Islet precursor cell (in vitro differentiated cells): ENCODE results near the gene RASGRP1.
A peak's percentile ranks its signal among the peaks of the same experiment; 100 is the strongest.
"Not testable (repeated sequence)": the region's sequence is repeated elsewhere in the genome, so short reads cannot be mapped to it uniquely, and the experiment has no call there.

Experiments used
- DNase-seq: peaks from one replicate; pipeline ENCODE4 v3.0.0-alpha.2; 2018

Gene RASGRP1

DNA sequence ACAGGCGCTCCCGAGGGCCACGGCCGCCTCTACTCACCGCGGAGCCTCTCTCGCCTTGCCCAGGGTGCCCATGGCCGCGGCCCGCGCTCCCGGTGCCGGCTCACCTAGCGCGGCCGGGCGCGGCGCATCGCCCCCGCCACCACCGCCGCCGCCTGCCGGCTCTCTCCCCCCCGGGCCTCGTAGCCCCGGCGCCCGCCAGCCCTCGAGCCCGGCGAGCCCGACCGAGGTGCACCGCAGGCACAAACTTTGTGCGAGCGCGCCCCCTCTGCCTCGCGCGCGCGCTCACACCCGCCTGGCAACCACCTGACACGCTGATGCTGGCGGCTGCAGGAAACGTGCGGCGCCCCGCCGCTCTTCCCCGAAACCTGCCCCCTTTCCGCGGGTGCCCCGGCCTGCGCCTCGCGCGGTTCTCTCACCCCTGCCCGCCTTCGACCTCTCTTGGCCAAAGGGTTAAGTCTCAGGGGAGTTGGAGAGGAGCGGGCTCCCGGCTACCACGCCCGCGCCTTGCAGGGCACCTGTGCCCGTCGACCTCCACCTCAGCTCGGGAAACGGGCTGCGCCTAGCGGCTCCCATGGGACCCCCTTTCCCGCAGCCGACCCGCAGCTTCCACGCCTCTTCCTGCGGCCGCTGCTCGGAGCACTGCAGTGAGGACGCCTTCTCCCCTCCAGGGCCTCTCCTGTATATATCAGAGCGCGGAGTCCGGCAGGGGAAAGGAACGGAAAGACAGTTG lies at the start of gene RASGRP1:
Gene RASGRP1, minus strand, starts transcription at position 258 of the 730 bp plus-strand sequence. Its CDS starts 186 bp downstream, at position 72.
- peak; percentile 83 for DNase-seq

DNA sequence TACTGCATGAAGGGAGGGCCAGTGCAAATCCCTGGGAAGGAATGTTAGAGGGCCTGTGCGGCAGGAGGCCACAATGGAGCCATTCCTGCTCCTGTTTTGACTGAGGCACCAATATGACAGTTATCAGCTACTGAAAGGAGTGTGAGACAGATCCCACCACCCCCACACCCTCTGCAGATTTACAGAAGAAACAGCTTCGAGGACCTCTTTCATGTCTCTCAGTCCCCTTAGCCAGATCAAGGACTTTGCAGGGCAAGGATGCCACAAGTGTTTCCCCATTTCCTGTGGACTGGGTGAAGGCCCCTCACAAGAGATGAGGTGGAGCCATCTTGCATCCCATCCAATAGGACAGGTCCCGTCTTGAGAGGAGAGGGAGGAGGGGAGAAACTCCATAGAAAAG lies 48.5 kb upstream of the RASGRP1 start:
- no peak for DNase-seq

DNA sequence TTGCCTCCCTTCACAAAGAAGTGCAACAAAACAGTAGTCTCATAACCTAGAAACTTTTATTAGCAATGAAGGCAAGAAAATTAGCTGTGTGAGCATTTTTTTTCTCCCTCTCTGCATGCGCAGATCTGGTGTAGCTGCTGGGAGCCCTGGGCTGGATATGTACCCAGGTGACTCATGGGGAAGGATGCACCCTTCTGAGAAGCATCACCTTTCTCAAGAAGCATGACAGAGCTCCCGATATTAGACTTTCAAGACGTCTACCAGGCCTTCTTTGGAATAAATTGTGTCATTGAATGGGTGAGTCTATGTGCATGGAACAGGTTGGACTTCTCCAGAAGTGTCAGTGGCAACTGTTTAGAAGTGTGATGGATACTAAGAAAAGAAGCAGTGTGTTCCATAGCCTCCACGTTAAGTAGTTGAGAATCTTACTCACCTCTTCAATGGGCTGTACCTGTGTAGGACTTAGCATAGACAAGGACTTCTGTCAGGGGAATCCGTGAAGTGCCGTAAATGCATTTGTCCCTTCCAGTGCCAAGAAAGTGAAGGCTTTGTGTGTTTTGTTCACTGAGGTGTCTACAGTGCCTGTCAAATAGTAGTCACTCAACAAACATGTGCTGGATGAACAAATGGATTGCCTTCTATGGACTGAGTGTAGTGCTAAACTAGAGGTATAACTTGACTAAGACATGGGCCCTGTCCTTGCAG lies 47.7 kb upstream of the RASGRP1 start:
- no peak for DNase-seq

DNA sequence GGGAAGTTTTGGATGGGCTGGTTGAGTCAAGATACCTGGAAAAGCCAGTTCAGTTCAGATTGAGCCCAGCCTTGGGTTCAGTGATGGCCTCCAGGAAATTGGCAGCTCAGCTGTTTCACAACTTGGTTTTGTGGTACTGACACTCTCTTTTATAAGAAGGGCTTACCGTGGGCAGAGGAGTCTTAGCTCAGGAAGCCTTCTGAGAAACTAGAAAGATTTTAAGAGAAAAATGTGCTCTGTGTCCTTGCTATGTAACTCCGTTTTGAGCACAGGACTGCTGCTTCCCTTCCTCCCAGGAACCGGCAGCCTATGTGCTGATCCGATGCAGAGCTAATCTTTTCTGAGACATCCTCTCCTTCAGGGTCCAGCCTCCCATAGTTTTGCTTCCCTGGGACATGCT lies 46.6 kb upstream of the RASGRP1 start:
- peak; percentile 25 for DNase-seq

DNA sequence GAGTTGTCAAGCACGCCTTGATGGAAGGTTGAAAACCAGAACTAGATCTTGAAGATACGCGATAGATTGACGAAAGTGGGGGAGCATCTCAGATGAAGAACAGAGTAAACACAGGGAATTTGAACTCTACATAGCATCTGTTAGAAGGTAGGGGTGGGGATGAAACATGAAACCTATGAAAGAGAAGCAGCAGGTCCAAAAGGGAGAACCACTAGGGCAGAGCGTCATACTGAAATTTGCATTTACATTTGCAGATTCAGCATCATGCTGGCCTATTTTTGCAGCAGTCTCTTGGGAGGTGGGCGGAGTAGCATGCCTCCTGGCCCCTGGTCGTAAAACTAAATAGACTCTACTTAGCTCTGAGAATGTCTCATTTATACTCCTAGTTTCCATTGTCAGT lies 46.1 kb upstream of the RASGRP1 start:
- peak; percentile 46 for DNase-seq

DNA sequence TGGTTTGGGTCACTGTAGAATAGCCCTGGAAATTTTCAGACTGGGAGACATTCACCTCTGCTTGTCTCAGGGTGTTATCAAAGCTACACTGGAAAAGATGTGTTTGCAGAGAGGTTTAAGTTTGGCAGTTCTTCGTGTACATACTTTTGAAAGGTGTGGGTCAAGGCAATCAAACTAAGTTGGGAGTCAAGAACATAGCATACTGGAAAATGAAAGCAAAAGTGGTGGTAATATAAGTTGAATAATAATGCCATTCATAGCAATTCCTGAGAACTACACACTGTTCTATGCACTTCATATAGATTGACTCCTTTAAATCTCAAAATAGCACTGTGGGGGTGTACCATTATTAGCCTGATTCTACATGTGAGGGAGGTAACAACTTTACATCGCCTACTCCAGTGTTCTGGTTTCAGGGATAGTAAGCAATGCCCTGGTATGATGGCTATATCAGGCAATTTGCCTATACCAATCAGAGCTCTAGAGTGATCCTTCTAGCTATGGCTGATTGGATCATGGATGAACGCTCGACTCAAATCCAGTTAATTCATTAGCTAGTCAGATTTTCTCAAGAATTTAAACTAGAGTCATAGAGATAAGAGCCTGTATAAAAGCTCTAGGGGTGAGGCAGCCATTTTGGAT lies 44.6 kb upstream of the RASGRP1 start:
- no peak for DNase-seq

DNA sequence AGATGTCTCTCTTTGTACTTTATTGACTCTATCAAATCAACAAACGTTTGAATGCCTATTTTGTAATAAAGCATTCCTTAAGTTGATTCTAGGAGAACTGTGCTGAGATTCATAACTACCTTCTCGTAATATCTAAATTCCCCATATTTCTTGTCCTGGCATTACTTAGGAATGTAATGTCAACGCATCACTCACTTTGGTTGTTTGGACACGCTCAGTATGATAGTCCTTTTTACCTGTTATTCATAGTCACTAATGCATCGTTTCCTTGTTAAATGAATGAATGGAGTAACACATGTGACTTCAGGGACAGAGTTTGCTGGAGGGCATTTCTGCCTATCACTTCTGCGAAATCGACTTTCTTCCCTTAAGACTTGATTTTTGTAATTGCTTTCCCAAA lies 44.1 kb upstream of the RASGRP1 start:
- DNase-seq, result peak; percentile 9

DNA sequence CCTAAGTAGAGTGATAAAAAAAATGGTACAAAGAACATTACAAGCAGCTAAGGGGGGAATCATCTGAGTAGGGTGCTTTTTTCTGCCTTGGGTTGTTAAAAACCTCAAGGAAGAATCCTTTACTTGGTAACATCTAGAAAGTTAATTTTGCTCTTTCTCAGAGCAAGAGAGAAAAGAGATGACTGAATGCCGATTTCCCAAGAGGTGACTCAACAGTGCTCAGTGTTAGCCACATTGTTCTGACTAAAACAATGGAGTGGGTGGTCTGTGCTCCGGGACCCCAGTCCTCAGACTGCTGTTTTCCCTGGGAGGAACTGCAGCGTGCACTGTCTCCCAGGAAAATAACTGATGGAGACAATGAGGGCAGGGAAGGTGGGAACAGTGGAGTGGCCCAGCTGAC lies 41.1 kb upstream of the RASGRP1 start:
- DNase-seq, result no peak

DNA sequence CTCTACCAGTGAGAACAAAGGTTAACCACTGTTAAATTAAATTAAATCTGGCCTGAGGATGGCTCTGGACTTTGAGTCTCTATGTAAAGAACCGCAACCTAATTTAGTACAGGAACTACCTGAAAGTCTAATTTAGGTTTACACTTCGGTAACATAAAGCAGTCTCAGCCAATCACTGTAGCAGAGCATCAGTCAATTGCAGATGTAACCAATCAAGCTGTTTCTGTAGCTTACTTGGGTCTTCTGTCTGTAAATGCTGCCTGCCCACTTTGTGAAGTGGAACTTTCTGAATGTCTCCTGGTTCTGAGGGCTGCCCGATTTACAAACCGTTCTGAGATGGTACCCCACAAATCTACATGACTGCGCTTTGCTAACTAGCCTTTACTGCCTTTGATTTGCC lies 39.1 kb upstream of the RASGRP1 start:
- DNase-seq, result no peak

DNA sequence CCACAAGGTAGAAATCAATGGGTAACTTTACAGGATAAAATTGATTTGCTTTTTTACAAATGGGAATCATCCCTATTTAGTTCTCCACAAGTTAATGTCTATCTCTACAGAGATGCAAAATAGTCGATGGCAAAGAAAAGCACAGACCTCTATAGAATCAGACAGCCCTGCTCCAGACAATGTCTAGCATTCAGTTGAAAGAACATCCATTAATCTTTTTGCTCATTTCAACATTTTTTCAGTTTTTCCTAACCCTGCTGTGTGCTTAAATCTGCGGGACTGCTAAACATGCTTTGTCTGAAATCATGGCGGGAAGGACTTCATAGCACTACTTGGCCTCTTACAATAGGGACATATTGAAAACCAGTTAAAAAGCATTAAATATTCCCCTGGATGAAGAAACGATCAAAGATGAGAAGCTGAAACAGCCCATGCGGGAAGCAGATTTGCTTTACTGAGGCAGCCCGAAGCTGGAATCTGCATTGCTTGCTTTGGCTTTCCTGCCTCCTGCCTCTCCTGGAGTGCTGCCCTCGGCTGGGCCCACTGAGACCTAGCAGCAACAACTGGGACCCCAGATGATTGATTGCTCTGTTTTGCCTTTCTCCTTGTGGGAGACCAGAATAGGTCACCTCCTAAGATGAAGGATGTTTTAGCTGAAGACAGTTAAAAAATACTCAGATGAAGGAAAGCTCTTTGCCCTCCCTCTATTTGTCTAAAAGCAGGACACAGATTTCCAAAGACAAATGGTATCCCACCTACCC lies 38.5 kb upstream of the RASGRP1 start:
- DNase-seq, result no peak

DNA sequence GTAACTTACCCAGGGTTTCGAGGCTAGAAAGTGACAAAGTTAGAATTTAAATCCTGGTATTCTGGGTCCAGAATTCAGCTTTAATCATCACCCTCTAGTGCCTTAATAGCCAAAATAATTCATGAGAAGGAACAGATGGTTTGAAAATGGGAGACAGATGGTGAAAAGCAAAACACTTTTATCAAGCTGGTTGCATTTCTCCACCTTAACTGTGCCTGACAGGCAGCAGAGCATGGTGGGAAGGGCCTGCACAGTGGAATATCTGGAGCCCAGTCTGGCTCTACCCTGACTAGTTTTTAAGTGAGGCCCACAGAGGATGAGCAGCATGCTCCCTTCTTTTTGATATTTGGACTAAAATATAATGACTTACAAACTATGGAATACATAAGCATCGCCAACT lies 35.6 kb upstream of the RASGRP1 start:
- DNase-seq, result peak; percentile 0

DNA sequence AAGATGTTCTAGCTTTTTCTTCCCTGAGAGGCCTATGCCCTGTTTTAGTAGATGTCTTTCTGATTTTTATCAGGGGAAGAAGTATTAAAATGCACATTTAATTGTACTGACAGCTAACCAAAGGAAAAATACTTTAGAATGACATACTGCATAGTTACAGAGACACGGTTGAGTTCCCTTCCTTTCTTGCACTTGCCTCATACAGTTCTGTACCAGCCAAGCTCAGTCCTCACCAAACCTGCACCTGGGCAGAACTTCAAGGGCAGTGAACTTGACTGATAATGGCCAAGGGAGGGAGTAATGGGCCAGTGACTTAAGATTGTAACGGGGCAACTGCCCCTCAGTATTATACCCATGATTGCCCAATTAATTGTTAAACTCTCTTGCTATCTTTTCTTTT lies 34.1 kb upstream of the RASGRP1 start:
- DNase-seq, result peak; percentile 14

DNA sequence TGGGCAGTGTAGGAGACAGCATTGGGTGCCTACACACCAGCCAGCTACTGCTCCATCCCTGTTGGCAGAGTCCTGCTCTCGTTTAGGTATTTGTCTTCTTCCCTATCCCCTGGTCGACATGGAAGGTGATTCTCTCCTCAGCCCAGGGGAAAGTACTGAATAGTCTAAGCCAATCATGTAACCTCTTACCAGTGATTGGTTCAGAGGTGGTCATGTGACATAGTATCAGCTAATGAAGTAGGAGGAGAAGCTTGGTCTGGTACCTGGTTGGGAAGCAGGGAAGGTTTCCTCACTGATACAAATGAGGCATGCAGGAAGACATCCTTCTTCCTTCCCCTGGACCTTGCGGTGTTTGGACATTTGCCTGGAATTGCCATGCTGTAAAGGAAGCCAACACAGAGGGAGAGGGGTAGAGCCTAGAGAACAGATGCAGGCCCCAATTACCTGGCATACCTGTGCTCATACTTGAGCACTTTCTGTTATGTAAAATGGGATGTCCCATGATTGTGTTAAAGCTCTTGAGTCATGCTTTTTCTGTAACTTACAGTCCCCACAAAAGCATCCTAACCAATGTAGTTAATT lies 32.7 kb upstream of the RASGRP1 start:
- peak; percentile 23 for DNase-seq

DNA sequence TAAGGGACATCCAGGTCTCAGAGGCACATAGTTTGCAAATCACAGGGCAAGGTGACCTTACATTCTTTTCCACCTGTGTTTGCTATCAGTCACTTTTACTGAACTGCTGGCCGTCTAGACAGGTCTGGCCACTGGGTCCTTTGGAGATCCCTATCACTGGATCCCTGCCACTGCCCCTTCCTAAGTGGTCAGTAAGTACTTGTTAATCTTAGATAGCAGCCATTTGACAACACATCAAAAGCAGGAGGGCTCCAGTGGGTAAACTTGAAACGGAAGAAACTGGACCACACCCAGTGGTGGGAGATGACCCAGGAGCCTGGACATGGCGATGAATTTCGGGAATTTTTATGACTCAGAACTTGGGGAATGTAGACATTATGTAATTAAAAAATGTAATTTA lies 28.9 kb upstream of the RASGRP1 start:
- DNase-seq, result peak; percentile 98

DNA sequence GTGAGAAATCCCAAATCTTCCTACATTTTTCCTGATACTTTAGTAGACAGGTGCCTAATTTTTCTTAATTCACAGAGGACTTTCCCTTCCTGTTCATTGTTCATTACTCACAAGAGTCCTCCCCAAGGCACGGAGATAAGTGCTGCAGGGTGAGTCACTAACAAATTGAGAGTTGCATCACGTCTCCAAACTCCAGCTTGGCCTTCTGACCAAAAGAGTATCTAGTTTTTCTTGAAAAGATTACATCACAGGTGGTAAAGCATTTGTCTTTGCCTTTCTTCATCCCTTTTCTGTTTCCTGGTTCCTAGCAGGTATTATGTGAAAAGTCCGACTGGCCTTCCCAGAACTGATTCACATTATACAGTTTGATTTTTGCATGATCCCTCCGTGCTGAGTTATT lies 24.9 kb upstream of the RASGRP1 start:
- peak; percentile 89 for DNase-seq

DNA sequence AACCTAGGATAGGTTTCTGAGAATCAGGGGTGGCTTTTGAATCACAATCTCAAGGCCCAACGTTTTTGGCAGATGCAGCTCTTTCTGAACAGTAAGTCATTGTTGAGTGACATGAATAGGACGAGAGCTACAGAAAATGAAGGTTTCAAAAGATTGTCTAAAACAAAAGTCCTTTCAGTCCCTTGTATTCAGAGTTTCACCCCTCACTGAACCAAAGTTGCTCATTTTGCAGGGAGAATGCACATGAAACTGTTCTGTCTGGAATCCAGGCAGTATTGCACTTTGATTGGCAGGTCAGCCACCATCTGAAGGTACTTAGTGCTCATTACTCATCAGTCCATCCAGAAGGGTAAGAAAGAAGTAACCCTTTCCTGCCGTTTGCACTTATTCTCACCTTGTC lies 24.1 kb upstream of the RASGRP1 start:
- DNase-seq, result peak; percentile 85

DNA sequence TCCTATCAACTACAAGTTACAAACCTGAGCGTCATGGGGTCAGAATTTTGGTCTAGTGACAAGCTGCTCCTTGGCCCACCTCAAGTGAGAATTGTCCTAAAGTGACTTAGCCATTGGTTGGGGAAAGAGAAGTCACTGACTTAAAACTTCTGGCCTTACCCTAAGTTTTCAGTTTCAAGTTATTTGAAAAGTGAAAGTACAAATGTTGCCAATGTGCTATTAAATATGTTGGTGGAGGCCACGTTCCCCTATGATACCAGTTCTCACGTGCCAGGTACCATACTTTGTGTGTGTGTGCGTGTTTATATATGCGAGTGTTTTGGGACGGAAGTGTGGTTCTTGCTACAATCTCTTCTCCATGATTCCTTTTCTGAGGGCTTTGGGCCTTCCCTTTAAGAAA lies 22.6 kb upstream of the RASGRP1 start:
- DNase-seq, result no peak

DNA sequence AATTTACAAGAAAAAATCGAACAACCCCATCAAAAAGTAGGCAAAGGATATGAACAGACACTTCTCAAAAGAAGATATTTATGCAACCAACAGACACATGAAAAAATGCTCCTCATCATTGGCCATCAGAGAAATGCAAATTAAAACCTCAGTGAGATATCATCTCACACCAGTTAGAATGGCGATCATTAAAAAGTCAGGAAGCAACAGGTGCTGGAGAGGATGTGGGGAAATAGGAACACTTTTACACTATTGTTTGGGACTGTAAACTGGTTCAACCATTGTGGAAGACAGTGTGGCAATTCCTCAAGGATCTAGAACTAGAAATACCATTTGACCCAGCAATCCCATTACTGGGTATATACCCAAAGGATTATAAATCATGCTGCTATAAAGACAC lies 21.4 kb upstream of the RASGRP1 start:
- DNase-seq, result not testable (repeated sequence)

DNA sequence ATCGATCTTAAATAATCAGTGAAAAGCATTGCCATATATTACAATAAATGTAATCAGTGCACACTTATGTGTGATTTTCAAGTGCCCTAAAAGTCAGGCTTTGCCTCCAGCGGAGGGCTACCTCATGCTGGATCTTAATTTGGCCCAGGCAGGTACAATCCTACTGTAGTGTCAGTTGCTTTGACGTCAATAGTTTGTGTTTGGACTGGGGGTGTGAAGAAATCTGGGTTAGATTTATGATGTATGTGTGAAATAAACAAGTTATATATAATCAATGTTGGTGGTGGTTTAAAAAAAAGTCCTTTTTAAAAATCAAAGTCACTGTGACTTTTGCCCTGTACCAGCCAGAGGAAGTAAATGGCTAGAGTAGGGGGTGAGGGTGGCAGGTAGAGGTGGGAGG lies 14.0 kb upstream of the RASGRP1 start:
- no peak for DNase-seq

DNA sequence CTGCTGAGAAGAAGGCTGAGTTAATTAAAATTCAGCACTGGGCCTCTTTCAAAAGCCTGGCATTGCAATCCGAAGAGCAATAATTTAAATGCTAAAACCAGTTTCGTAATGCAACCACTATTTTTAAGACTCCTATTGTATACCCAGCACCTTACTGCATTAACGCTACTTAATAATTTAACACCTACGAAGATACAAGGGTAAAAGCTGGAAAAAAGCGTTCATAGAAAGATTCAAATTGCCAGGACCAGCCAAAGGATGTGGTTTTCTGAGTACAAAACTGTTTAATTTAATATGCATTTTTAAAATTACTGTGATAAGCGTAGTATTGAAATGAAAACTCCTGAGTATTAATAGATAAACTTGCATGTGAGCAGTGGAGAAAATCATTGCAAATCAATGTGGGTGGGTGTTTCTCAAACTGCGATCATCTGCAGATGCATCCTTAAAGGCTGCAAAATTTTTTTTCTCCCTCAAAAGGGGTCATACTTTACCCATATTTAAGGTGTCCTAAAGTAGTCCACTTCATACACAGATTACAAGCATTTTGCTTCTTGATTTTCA lies 12.9 kb upstream of the RASGRP1 start:
- no peak for DNase-seq

DNA sequence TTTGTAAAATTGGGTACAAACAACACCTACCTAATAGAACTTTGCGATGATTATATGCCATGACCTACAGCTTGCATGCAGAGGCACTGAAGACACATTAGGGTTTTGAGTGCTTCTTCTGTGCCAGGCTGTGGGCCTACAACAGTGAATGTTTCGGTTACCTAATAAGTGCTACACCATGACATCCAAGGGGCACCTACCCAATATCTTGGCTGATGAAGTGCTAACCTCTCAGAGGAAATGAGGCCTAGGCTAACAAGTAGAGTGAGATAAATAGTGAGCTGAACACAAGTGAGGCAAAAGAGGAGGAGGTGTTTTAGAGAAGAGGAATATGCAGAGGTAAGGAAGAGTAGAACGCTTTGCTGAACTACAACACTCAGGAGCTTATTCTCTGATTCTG lies 12.2 kb upstream of the RASGRP1 start:
- no peak for DNase-seq

DNA sequence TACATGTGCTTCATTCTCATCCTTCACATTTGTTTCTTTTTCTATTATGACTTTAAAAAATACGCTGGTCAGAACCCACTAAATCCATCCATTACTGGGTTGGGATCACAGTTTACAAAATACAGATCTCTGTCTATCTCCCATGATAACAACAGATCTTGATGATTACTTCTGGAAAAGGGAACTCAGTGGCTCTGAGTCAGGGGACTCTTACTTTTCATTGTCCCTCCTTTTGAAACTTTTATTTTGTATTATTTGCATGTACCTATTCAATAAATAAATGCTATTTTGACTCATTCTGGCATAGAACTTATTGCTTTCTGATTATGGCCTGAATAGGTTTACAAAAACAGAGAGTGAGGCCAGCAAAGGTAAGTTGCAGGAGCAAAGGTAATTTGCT lies 11.6 kb upstream of the RASGRP1 start:
- no peak for DNase-seq

DNA sequence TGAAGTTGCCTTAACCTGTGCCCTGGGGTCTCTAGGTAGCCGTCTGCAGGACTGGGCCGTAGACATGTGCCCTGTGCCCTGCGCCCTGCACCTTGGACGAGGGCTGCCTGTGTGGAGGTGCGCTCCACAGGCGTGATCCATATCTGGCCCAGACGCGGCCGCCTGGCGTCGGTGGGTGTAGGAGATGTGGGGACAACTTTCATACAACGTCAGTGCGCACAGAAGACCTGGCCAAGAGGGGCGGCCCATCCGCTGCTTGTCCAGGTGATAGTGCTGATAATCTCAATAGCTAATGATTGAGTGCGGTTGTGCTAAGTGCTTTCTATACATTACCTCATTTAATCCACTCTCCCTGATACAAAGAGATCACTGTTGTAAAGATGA lies 665 bp upstream of the RASGRP1 start:
- DNase-seq, result no peak
